ENCODE data around the gene NDST1.

NDST1 gene

DNA sequence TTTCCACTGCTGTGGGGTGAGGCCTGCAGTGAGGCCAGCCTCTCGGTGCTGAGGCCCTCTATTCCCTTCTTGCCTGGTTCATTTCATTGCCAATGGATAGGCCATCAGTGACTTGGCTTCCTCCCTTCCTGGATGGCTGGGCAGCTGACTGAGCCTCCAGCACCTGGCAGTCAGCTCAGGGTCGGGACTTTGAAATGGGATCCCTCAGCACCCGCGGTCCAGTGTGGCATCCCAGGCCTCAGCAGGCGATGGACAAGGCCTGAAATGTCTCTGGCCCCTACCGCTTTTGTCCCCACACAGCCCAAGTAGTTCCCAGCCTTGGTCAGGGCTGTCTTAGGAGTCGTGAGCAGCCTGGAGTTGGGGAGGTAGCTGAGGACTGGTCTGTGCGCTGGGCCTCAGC, 17.2 kb downstream of the NDST1 start:
- DNase-seq, result no peak

DNA sequence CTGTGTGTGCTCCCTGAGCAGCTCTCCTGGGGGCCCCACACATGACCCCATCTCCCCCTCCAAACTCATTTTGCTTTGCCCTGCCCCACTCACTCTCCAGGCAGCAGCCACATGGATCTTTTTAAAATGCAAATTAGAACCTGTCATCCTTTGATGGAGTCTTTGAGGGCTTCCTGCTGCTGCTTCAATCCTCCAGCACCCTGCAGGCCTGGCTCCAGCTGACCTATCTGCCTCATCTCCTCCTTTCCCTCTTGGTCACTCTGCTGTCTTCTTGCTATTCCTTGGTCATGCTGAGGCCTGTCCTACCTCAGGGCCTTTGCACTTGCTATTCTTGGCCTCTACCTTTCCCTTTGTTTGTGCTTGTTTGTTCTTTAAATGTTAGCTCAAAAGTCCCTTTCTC, 17.9 kb downstream of the NDST1 start:
- DNase-seq, result no peak

DNA sequence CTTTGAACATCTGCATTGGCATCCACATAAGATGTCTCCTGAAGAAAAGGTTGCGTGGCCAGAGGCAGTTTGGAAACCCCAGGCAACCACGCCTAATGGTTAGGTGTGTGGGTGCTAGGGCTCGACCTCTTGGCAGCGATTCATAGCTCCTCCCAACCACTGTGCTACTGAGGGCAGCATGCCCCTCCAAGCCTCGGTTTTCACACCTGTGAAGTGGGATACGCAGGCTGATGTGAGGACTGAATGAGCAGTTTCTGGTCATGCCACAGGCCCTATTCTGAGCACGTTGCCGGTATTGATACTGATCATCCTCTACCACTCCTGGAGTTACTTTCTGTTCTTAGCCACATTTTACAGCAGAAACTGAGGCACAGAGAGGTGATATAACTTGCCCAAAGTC, 19.1 kb downstream of the NDST1 start:
- DNase-seq, result peak; percentile 12

DNA sequence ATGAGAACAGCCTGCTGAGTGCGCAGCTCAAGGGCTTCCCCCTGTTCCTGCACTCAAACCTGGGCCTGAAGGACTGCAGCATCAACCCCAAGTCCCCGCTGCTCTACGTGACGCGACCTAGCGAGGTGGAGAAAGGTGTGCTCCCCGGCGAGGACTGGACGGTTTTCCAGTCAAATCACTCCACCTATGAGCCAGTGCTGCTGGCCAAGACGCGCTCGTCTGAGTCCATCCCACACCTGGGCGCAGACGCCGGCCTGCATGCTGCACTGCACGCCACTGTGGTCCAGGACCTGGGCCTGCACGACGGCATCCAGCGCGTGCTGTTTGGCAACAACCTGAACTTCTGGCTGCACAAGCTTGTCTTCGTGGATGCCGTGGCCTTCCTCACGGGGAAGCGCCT, 19.9 kb downstream of the NDST1 start:
- no peak for DNase-seq

DNA sequence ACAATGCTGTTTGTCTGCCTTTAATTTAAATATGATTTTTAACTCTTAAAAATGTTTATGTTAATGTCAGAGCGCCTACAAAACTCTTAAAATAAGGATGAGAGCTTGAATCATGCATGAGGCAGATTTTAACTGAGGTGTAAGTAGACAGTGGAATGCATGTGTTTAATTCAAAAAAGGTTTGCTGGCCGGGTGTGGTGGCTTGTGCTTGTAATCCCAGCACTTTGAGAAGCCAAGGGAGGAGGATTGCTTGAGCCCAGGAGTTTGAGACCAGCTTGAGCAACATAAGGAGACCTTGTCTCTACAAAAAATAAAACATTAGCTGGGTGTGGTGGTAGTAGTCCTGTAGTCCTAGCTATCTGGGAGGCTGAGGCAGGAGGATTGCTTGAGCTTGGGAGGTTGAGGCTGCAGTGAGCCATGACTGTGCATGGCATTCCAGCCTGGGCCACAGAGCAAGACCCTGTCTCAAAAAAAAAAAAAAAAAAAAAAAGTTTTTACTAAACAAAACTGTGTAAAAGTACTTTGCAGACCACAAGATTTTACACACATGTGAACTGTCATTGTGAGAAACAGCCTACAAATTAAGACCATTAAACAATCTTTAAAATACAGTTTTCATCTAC, 21.1 kb downstream of the NDST1 start:
- no peak for DNase-seq

DNA sequence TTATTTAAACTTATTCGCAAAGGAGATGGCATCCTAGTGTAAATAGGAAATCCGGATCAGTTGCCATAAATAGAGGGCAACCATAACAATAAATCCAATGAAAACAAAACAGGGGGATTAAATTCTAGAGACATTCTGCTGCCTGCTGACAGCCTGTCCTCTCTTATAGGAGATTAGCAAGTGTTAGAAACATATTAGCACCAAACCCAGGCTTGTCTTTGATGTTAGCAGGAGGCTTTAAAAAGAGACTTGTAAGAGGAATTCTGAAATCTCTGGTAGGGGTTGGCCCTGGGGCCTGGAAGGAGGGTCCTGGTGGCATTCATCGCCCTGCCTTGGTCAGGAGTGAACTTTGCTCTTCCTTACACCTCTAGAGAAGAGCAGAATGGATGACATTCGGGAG, 21.6 kb downstream of the NDST1 start:
- no peak for DNase-seq

DNA sequence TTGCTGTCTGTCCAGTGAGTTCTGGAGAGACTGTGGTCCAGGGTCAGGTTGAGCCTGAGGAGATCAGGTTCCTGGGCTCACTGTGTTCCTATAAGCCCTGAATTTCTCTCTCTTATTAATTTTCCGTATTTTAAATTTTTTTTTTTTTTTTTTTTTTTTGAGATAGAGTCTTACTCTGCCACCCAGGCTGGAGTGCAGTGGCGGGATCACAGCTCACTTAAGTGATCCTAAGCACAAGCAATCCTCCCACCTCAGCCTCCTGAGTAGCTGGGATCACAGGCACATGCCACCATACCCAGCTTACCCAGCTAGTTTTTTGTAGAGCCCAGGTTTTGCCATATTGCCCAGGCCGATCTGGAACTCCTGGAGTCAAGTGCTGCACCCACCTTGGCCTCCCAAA, 22.5 kb downstream of the NDST1 start:
- DNase-seq, result no peak

DNA sequence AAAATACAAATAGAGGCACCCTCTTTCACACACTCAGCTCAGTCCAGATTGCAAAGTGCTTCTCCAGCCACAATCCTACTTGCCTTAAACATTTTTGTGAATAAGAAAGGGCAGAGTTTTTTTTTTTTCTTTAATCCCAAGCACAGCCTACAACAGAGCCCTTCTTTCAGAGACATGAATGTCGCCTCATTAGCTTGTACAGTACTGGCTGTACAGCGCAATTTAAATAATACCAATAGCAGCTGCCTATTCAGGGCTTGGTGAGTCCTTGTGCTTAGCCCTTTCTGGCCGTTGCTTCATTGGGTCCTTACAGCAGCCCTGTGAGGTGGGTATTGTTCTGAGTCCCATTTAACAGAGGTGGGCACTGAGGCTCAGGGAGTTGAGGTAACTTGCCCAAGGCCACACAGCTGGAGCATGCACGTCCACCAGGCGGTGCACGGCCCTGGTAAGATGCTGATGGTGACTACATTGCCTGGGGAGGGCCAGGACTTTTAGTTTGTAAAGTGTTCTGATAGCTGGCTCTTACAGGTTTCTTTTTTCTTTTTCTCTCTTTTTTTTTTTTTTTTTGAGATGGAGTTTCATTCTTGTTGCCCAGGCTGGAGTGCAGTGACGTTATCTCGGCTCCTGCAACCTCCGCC, 23.1 kb downstream of the NDST1 start:
- DNase-seq, result no peak

DNA sequence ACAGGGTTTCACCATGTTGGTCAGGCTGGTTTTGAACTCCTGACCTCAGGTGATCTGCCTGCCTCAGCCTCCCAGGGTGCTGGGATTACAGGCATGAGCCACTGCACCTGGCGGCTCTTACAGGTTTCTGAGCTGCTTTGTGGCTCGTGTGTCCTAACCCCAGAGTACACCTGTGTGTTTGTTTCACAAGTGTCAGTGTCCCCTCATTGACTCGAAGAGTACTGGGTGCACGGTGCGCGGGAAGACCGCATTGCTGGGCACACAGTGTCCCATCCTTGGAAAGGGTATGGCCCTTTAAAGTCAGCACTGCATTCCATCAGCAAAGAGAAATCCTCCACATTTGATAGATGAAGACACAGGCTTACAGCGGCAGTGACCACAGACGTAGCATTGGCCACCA, 23.8 kb downstream of the NDST1 start:
- no peak for DNase-seq

DNA sequence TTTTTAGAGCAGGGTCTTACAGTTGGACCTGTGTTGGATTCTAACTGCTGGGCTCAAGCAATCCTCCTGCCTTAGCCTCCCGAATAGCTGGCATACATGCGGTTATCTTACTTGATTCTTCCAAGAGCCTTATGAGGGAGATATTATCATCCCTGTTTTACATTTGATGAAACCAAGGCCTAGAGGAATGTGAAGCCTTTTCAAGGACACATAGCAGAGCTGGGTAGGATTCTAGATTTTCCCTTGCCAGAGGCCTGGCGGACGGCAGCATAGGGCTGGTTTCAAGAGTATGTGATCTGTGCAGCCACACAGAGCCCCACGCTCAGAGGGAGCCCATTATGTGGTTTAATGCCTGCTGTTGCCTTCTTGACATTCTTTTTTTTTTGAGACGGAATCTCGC, 24.2 kb downstream of the NDST1 start:
- no peak for DNase-seq

DNA sequence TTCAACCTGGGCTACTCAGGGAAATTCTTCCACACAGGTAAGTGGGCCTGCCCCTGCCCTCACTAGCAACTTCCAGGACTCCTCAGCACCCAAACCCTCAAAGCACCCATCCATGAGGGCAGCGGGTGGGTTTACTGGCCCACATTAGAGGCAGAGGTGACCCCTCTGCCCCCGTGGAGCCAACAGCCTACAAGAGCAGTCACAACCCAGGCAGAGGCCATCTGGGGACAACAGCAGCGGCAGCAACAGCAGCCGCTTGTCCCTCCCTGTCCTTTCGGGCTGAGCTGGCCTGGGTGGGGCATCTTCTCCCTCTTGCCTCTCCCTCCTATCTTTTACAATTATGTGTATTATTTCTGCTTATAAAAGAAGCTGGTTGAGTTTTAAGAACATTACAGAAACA, 25.1 kb downstream of the NDST1 start:
- no peak for DNase-seq

DNA sequence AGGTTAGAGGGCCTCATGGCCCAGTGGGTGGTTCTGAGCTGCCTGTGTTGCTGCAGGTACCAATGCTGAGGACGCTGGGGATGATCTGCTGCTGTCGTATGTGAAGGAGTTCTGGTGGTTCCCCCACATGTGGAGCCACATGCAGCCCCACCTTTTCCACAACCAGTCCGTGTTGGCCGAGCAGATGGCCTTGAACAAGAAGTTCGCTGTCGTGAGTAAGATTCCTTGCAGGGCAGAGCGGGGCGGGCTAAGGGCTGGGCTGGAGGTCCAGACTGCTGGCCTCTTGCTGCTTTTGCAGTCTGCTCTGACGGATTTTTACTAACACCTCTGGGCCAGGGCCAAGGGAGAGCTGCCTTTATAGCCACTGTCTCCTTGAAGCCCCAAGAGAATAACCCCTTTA, 26.9 kb downstream of the NDST1 start:
- DNase-seq, result no peak

DNA sequence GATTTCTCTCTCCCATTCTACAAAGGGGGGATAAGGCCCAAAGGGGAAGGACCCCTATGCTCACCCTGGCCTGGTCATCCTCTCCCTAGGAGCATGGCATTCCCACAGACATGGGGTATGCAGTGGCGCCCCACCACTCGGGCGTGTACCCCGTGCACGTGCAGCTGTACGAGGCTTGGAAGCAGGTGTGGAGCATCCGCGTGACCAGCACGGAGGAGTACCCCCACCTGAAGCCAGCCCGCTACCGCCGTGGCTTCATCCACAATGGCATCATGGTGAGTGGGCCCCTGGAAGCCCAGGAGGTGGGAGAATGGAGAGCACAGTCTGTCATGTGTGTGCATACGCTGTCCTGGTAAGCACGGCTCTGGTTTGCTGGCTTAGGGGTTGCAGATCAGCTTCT, 27.7 kb downstream of the NDST1 start:
- no peak for DNase-seq

DNA sequence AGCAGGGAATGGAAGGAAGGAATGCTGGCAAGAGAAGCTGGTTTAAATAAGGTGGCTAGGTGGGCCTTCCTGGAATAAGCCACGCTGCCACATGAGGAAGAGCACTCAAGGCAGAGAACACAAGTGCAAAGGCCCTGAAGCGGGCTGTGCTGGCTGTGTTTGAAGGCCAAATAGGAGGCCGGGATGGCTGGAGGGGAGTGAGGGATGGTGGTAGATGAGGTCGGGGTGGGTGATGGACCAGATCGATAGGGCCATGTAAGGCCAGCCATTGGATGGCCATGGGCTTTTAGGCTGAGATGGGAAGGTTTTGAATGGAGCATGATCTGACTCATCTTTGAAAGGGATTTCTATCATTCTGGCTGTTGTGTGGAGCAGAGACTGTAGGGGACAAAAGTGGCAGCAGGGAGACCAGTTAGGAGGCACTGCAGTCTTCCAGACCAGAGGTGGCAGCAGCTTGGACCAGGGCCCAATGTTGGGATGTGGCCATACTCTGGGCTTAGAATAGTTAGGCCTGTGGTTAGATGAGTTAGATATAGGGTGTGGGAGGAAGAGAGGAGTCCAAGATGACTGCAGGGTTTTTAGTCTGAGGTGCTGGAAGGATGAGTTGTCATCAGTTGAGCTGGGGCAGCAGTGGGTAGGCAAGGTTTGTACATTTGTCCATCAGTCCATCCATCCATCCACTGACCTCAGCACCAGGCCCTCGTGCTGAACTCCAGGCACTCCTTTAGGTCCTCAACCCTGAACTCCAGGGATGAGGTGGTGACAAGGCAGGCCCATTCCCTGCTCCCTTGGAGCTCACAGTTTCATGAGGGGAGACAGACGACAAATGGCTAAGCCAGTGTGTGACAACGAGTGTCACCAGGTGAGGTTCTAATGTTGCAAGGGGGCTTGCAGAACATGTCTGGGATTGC, 30.3 kb downstream of the NDST1 start:
- no peak for DNase-seq

DNA sequence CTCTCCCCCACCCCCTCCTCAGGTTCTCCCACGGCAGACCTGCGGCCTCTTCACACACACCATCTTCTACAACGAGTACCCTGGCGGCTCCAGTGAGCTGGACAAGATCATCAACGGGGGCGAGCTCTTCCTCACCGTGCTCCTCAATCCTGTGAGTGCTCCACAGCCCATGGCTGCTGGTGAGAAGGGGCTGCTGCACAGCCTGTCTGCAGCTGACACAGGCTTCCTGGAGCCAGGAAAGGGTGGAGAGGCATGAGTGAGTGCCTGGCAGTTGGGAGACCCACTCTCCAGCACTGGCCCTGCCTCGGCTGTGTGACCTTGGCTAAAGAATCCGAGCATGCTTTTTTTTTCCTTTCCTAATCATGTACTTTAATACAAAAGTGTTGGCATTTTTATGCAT, 31.3 kb downstream of the NDST1 start:
- no peak for DNase-seq

DNA sequence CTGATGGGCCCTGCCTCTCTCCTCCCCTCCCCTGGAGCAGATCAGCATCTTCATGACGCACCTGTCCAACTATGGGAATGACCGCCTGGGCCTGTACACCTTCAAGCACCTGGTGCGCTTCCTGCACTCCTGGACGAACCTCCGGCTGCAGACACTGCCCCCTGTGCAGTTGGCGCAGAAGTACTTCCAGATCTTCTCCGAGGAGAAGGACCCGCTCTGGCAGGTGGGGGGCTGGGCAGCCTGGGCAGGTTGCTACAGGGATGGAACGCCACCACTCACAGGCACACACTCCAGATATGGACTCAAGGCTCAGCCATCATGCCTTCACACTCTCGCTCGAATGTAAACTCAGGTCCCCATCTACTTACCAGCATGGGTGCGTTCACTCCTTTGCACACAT, 32.1 kb downstream of the NDST1 start:
- no peak for DNase-seq

DNA sequence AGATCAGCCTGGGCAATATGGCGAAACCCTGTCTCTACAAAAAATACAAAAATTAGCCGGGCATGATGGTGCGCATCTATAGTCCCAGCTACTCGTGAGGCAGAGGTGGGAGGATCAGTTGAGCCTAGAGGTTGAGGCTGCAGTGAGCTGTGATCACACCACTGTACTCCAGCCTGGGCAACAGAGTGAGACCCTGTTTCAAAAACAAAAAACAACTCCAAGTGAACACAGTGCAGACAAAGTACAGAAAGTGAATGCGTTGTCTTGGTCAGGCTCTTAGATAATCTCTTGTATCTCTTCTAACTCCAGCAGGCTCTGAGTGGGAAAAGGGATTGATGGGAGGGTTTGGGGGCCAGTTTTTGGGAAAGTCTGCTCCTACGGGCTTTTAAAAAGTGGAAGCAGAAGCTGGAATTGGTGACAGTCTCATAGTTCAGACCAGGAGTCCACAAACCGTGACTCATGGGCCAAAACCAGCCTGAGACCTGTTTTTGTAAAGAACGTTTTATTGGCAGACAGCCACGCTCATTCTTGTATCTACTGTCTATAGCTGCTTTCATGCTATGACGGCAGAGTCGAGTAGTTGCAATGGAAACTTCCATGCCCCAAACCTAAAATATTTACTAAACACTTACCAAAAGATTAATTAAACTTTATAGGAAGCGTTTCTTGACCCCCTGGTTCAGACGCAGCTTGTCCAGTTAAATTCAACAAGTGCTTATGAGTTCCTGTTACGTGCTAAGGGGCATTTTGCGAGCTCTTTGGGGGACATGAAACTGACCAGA, 32.9 kb downstream of the NDST1 start:
- no peak for DNase-seq

DNA sequence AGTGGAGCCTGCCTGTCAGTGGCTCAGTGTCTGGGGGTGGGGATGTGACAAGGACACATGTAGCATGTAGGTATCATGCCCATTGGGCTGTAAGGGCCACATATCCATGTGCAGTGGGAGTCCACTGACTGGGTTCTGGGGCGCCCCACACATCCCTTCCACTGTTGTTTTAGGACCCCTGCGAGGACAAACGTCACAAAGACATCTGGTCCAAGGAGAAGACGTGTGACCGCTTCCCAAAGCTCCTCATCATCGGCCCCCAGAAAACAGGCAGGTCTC, 33.4 kb downstream of the NDST1 start:
- no peak for DNase-seq

DNA sequence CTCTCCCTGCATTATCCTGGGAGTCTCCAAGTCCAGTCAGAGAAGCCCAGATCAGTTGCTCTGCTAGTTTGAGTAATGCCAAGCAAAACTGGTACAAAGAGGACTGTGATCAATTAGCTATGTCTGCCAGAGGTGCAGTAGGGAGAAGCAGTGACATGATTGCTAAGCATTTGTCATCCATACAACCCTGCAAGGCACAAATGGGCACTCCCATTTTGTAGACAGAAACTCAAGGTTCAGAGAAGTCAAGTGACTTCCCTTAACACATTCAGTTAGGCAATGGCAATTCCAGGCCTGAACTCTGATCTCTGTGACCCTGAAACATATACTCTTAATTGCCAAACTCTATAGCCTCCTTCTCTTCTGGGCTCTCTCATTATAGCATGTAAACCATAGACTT, 34.0 kb downstream of the NDST1 start:
- no peak for DNase-seq

DNA sequence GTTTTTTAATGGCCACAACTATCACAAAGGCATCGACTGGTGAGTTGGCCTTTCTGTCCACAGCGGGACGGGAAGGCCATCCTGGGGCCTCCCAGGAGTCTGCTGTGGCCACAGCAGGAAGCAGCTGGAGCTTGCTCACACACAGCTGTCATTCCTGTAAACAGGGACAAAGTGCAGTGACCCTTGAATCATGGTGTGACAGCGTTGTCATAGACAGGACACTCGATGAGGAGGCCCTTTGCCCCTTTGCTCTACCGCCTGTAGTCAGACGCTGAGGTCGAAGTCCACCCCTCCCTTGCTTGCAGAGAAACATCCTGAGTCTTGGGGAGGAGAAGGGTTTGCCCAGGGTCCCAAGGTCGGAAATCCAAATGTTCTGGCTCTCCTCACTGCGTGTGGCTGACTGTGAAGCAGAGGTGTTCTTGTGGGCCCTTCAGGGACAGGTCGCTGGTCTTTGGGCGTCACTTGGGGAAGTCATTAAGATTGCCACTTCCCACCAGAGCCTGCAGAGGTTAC, 35.1 kb downstream of the NDST1 start:
- DNase-seq, result no peak

DNA sequence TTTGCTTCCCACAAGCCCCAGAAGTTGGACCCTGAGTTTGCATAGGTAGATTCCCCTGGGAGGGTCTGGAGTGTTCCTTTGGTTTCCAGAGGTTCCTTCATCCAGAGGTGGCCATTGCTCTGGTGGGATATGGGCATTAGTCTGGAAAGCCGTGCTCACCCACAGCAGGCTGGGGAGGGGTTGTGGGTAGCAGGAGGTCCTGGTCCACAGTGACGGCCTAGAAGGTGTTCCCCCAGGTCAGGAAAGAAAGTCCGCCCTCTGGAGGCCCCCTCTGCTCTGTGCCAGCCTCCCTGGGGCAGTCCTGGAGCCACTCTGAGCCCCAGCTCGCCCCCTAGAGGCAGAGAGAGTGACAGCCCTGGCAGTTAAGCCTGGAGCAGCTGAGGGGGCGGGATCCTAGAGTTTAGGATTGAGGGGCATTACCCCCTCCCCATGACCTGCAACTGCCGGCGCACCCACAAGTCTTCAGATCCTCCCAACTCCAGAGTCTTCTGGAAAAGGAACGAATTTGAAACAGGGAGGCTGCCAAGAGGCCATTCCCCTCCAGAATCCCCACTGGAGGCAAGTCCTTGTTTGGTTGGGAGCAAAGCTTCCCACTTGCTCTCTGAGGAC, 36.8 kb downstream of the NDST1 start:
- DNase-seq, result peak; percentile 80

DNA sequence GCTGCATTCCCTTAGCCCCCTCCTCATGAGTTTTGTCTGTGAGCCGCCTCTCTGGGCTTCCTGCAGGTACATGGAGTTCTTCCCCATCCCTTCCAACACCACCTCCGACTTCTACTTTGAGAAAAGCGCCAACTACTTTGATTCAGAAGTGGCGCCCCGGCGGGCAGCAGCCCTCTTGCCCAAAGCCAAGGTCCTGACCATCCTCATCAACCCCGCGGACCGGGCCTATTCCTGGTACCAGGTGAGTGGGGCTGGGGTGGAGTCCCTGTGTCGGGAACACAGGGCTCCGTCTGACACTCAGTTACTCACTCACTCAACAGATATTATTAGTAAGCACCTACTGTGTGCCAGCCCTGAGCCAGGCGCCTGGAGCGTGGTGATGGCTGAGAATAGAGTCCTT, 37.3 kb downstream of the NDST1 start:
- DNase-seq, result no peak

DNA sequence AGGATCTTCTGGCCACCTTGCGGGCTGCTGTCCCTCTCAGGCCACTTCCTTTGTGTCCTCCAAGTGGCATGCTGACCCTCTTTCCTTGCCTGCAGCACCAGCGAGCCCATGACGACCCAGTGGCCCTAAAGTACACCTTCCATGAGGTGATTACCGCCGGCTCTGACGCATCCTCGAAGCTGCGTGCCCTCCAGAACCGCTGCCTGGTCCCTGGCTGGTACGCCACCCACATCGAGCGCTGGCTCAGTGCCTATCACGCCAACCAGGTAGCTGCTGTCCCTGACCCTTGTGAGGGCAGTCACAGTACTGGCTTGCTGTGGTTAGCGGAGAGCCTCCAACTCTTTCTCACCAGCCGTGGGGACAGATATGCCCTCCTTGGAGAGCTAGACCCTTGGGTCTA, 40.2 kb downstream of the NDST1 start:
- no peak for DNase-seq

Measured in activated CD4-positive, alpha-beta T cell treated with anti-CD3 and anti-CD28 coated beads, Interleukin-2, Interleukin-6, amounts not matched to agents 100 ng/mL and 50 ng/mL, durations not matched to agents 16 hours and 8 hours (primary cell).